T-helper 1 cell treated with Interleukin-12 subunit alpha and Interleukin-12 subunit beta and Interleukin-4 antibody, amounts not matched to agents 30 ng/mL and 1 ng/mL, for 36 hours (primary cell): ENCODE data around the gene NFIA. TPM values are rescaled to one million over a fixed set of nuclear protein-coding genes. Genes with fewer than 3 reads are reported as not detected.
"Not testable (repeated sequence)": the region's sequence is repeated elsewhere in the genome, so short reads cannot be mapped to it uniquely, and the experiment has no call there.

Experiments
- intact Hi-C: fragments of 100-400 bp; cut with micrococcal nuclease; formaldehyde crosslinking; loops from one replicate; pipeline ENCODE4 v1.15.1; 2024
- total RNA-seq: library from RNA; stranded (reverse); gene quantifications from 2 replicates; pipeline ENCODE4 v1.2.3, GENCODE V29; 2022

NFIA gene
- total RNA-seq, 1 donor from 2014 or later, result 0.66 TPM

DNA sequence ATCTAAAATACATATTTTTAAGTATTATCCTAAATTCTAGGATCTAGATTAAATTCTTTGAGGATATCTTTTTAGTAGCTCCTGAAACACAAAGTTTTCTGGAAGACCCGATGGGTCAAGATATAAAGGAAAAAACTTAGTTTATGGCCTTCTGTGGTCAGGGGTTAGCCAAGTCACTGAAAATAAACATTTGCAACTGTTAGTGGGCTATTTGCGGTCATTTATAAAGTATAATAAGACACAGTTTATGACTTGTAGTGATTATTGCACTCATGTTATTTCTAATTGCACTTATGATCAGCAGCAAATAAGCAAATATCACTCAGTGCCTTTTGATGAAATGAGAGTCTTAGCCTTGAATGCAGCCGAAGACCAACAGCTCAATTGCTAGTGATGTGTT, 183.3 kb downstream of the NFIA start:
- intact Hi-C loops, result no loop called here

DNA sequence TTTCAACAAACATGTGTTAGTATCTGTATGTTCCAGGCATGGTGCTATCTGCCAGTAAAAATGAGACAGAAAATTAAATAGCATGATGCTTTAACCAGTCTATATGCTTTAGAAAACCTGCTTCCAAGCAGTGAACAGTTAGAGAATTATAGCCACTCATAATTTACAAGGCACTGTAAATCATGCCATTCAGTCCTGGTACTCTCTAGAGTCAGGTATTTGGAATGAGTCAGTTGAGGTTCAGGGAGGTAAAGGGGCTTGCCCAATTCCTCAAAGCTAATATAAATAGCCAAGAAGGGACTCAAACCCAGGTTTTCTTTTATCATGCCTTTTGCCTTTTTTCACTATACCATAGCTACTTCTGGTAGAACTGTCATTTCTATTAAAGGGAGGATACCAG, 184.4 kb downstream of the NFIA start:
- intact Hi-C loops, result no loop called here

DNA sequence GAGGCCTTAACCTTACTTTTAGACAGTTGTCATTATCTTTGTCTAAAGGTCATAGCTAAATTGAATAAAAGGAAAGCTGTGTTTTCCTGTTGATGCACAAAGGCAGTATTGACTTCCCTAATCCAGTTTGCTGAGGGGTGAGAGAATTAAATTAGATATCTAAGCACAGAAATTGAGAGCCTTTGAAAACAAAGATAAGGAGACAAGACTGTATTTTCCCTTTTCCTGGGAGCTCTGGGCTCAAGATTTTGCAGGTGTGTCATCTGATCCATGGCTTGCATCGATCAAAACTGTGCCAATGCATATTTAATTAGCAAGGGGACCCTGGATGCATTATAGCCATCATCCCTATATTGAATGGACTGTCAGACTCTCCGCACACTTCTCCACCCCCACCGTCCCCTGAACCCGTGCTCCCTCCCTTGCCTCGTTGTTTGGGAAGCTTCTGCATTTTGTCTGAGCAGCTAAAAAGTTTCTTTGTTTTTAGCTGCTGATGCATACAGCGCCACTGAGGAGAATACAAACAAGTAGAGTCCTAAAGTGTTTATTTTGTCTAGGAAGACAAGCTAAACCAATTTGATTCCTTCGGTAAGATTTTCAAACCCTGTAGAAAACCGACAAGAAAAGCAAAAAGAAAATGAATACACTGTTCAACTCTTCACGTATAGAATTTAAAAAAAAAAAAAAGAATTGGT, 186.3 kb downstream of the NFIA start:
- intact Hi-C loops, result no loop called here

DNA sequence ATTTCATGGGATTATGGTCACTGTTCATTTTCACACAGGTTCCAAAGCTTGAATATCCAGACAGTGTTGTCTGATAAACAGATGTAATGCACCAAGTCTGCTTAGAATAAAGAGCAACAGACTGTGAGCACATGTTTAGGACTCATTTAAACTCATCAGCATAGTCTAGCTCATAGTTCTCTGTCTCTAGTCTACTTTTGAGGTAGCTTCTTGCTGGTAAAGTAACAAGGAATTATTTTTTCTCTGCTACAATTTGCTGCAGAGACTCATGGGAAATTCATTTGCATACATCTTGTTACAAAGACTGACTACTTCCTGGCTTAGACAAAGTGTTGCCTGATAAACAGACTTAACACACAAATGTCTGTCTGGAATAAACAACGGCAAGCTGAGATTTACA, 187.2 kb downstream of the NFIA start:
- intact Hi-C loops, result loop anchor here (2.0 to 5.0 kb wide), 3 partner anchors 33 to 63 kb away; no protein-coding TSS in a partner anchor

DNA sequence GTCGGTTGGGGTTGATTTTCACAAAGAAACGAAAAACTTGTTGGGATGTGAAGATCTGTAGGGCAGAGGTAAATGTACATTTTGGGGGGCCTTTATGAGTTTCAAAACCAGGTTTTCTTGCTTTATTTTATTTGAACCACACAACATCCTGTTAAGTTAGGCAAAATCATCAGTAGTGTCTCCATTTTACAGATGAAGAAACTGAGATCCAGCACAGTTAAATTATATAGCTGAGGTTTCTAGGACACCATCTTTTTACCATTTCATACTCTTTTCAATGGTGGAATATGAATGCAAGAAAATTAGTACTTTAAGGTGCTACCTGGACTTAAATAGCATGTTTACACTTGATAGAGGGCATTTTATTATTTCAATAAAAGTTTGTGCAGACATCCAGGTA, 187.7 kb downstream of the NFIA start:
- intact Hi-C loops, result loop anchor here (2.0 to 5.0 kb wide), 3 partner anchors 33 to 62 kb away; no protein-coding TSS in a partner anchor

DNA sequence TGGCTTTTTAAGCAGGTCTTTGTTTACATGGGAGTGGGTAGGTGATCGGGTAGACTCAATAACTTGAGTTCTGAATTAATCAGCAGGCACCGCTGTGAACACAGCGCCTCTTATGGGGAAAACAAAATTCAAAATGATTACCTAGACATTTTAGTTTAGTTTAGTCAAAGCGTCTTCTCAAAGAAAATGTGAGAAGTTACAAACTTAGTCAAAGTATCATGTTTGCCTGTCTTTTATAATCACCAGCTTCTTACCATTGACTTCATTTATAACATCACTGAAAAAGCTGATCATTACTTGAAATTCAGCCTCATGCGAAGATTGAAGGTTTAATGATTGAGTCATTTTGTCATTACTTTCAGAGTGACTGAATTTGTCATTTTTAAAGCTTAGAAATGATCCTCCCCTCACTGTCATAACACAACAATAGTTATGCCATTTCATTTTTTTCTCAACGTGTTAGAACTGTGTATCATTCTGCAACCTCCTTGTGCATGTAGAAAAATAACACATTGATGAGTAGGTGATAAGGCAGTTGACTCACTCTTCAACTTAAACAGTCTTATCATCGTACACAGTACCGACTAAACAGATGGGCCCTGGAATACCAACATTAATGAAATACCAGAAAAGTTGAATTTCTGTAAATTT, 188.5 kb downstream of the NFIA start:
- intact Hi-C loops, result loop anchor here (2.0 to 5.0 kb wide), 3 partner anchors 32 to 61 kb away; no protein-coding TSS in a partner anchor

DNA sequence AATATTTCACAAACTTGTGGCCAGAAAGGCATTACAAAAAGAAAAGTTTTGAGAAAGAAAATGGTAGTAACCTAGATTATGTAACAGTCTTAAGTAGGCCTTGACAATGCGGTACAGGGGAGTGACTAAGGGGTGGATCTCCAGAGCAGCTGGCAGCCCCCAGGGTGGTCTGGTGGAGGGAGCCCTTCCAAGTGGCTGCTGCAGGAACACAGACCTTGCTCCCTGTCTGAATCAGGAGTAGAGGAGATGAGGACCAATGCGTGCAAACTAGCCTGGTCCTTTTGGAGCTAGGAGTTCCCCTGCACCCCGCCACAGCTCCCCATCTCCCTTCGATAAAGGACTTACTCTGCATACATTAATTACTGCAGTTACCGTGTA, 189.0 kb downstream of the NFIA start:
- intact Hi-C loops, result loop anchor here (2.0 to 5.0 kb wide), 3 partner anchors 31 to 61 kb away; no protein-coding TSS in a partner anchor

DNA sequence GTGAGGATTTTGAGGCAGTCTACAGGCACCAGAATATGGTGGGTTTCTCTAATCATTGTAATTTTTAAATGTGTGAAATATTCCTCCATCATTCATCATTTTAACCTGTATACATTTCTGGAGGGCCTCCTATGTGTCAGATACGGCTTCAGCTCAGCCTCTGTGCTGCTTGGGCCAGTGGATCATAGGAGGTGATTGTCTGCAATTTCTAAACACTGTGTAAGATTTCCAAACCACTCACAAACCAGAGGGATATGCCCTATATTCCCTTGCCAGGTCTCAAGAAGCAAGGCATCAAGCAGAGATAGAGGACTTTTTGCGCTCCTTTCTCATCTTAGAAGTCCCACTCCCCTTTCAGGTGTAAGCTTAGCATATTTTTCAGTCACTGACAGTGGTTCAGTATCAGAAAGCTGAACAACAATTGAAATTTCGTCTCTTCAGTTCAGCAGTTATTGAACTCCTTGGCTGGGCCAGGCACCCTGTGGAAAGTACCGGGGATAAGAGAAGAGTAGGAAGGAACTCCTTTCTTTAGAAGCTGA, 190.9 kb downstream of the NFIA start:
- intact Hi-C loops, result loop anchor here (5.0 kb wide), 1 partner anchor 59 kb away; no protein-coding TSS in a partner anchor

DNA sequence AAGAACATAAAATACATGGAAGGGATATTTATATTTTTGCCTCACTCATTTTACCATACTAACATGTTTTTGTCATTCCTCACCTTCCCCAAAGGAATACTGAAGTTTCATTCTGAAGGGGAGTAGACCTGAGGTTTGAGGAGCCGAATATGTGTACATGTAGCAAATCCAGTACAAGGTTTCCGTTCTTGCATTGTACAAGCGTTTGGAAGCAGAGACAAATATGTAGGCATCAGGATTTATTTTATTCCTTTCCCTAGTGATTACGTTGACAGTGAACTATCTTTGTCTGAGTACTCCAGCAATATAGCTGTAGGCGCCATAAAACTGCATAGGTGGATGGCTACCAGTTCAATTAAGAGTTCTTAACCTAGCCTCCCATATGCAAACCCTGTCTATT, 191.5 kb downstream of the NFIA start:
- intact Hi-C loops, result loop anchor here (5.0 kb wide), 1 partner anchor 58 kb away; no protein-coding TSS in a partner anchor

DNA sequence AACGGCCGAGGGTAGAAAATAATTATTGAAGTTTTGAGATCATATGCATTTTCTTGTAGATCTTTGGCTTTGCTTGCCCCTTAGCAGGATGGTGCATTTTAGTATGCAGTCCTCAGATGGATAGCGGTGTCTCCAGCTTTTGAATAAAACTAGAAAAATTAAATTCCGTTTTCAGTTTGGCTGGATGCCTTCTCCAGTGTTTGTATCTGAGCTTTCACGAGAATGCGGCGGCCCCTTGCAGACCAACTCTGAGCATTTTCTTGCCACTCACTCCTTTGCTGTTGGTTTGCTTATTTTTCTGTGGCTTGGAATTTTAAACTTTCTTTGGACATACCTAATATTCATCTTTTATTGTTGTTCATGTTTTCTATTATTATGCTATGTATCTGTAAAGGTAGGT, 192.6 kb downstream of the NFIA start:
- intact Hi-C loops, result loop anchor here (5.0 kb wide), 1 partner anchor 57 kb away; no protein-coding TSS in a partner anchor

DNA sequence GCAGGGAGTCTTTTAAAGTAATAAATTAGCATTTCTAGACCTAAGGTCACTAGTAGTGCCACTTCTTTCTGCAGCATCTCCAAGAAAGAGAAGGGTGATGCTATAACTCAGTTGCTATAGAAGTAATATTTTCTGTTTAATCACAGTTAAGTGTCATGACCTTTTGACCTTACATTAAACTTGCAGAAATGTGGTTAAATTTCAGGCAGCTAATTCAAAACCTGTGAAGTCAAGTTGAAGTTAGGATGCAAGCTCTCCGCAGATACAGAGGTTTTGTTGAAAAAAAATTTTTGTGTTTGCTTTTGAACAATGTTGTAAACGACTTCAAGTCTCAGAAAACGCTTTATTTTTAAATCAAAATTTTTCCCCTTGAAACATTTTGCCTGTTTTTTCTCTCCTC, 193.9 kb downstream of the NFIA start:
- intact Hi-C loops, result no loop called here

DNA sequence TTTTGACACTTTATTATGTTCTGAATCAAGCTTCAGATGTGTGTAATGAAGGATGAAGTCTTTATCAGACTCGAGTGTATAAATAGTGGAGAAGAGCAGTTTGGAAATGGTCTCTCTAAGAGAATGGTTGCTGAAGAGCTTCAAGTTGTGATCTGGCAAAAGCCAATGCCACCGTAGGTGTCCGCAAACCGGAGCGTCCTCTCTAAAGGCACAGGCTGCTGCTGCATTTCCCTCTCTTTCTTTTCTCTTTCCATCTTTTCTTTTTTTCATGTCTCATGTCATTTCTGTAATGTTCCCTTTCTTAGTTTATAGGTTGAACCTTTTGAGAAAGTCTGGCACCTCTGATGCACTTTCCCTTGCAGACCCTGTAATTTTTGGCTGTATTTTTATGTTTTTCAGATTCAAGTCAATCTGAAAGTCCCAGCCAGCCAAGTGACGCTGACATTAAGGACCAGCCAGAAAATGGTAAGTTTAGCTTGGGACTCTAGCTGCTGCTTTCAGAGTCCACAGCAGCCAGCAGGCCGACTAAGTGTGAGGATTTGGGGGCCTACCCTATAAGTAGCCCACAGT, 194.8 kb downstream of the NFIA start:
- intact Hi-C loops, result no loop called here

DNA sequence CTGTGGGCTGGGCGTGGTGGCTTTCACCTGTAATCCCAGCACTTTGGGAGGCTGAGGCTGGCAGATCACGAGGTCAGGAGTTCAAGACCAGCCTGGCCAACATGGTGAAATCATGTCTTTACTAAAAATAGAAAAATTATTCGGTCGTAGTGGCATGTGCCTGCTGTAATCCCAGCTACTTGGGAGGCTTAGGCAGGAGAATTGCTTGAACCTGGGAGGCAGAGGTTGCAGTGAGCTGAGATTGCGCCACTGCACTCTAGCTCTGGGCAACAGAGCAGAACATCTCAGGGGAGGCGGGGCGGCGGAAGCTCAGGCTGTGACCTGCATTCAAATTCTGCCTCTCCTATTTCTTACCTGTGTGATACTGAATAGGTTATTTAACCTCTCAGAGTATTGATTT, 196.1 kb downstream of the NFIA start:
- intact Hi-C loops, result not testable (repeated sequence)

DNA sequence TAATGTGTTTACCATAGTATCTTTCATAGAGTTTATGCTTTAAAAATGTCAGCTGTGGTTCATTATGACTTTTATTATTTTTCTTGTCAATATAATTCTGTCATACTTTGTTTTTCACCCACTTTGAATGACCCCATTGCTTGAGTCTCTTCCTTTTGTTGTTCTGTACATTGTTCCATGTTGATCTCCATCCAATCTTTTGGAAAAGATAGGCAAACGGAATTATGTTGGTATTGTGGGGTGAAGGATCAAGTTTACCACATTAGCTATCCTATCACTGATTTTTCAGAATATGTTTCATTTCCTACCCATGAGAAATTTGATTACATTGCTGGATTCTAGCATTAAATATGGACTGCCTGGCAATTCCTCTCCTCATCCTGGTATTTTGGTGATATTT, 196.6 kb downstream of the NFIA start:
- intact Hi-C loops, result no loop called here

DNA sequence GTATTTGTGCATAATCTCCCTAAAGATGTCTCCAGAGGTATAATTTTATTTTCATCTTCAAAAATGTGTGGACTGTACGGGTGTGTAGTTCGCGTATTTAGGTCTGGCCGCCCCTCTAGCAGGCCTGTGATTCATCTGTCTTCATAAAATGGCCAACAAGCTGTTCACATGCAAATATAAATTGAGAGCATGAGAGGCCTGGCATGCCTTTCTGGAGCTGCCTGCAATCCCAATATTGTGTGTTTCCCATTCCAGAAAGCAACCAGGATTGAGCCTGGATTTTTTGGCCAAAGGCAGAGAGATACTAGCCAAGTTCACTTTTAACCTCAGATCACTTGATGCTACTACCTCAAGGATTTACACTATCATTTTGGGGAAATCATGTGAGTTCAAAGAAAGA, 197.2 kb downstream of the NFIA start:
- intact Hi-C loops, result no loop called here

DNA sequence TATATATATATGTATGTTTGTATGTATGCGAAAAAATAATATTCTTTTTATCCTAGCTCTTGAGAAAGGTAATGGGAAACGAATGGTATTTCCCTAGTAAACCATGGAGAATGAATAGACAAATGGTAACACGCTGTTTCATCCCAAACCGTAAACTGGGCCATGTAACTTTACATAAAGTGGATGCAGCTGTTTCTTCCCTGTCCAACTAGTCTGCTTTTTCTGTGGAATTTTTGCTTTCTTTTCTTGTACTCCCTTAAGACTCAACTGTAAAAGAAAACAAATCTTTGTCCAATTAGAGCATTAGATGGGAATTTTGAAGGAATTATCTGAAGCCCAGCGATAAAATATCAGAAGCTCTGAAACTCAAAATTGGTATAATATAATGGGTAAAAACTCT, 198.1 kb downstream of the NFIA start:
- intact Hi-C loops, result loop anchor here (10.0 kb wide), 1 partner anchor 174 kb away; no protein-coding TSS in a partner anchor

DNA sequence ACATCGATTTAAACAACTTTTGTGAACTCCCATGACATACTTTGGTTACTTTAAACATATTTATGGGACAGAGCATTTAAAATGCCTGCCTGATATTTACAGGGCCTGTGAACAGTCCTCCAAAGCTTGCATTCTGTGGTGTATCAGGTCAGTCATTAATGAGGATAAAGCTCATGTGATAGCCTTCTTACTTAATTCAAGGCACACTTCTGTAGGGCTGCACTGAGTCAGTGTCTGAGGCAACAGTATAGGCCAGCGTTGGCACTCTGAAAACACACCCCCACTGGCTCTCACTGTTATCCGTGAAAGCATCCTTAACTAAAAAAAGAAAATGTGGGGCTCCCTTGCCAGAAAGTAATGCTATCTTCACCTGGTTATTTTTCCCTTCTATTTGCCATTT, 200.0 kb downstream of the NFIA start:
- intact Hi-C loops, result loop anchor here (10.0 kb wide), 1 partner anchor 172 kb away; no protein-coding TSS in a partner anchor

DNA sequence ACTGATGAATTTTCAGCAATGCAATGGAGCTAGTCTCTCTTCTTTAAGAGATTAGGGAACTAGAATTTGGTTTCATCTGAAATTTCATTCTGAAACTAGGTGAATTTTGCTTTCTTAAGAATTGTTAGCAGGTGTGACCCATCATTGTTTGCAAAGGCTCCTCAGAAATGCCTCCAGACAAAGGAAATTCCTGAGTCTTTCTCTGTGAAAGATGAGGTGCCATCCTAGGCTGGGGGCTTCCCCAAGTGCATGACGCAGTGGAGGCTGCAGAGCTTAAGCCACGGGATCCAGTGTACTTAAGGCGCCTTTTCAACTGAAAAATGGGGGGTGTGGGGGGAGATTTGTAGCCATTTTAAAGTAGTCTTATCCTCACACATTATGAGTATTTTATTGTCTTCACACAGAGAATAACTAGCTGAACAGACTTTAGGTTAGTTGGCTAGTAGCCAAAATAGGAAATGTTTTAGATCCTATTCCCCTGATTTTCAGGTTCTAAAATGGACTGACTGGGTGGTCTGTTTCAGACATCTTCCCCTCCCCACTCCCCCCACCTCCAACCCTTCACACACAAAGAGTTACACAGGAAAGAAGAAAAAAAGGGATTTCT, 202.0 kb downstream of the NFIA start:
- intact Hi-C loops, result loop anchor here (10.0 kb wide), 1 partner anchor 170 kb away; no protein-coding TSS in a partner anchor

DNA sequence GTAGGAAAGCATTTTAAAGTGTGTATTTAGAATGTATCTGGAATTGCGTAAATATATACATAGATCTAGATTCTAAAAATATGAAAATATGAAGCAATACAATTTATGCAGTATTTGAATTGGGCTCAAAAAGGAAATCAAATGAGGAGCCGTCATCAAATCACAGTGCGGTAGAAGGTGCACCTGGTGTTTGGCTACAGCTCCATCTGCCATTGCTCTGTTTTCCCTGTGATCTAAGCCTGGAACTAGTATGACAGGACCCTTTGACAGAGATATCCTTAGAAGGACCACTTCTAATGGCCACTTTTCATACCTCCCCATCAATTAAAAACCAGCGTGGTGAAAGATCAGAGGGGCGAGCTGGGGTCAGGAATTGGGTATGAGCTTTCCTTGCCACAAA, 202.6 kb downstream of the NFIA start:
- intact Hi-C loops, result loop anchor here (10.0 kb wide), 1 partner anchor 170 kb away; no protein-coding TSS in a partner anchor

DNA sequence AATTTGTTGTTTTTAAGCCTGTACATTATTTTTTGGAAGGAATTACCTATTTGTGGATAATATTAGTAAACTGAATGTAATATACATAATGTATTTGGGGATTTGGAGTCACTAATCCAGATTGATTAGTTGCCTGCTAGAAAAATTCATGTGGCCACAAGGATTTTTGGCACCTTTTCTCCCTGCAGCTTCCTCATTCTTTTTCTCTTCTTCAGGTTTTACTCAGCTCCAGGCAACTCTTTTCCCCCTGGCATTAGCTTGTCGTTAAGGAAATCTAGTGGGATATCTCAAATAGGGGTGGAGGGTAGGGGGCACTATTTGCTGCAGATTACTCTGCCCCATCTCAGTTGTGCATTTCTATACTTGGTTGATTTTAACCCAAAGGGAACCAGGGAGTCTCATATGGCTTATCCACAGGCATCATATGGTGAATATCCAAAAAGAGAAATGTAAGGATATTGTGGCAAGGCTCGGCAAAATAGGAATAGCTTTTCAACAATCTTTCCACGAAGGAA, 203.1 kb downstream of the NFIA start:
- intact Hi-C loops, result loop anchor here (10.0 kb wide), 1 partner anchor 169 kb away; no protein-coding TSS in a partner anchor

DNA sequence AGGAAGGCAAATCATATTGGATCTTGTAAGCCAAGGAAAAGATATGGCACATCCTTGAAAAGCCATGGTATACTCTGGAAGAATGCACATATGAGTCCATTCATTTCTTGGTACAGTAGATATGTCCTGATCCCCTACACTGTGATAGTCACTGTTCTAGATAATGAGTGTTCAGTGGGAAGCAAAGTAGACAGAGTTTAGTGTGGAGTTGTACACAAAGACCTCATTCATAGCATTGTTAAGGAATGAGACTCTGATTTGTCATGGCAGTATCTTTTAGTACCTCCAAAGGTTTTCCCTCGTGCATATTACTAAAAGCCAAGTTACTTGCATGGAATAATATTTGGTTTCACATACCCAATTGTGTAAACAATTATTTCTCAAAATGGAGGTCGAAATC, 204.7 kb downstream of the NFIA start:
- intact Hi-C loops, result loop anchor here (10.0 kb wide), 1 partner anchor 168 kb away; no protein-coding TSS in a partner anchor
